Stimulated activated CD4-positive, alpha-beta T cell treated with anti-CD3 and anti-CD28 coated beads, Interleukin-12 subunit alpha, Interleukin-12 subunit beta, amount 100 ng/mL, for 4 hours (primary cell): Measurements from ENCODE around the gene ZNF605.
"Not testable (repeated sequence)": the region's sequence is repeated elsewhere in the genome, so short reads cannot be mapped to it uniquely, and the experiment has no call there.

Experiments
- DNase-seq: peaks from one replicate; pipeline ENCODE4 v3.0.0-alpha.2; 2020

Gene ZNF605

GRCh38 chr12:132956011-132956788 lies at the start of gene ZNF605:
ZNF605 (minus strand) TSS chr12:132956306; CDS start chr12:132945635, 10,671 bp downstream.
- DNase-seq = peak; percentile 82

DNA sequence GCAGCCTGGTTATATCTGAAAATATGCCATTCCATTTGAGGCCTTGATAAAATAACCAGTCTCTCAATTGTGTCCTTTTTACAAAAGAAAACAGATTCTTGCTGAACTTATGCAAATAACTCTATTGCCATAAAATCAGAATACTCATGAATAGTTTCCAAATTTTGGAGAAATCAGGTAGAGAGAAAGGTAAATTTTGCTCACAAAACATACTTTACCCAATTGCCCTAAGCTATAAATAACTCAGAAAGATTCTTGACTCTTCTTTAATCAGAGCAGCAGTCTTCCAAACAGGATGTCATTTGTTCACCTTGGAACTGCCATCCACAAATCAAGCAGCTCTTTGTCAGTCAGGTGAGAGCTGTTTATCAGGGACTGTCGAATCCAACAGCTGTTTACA lies 42.6 kb upstream of the ZNF605 start:
- DNase-seq = no peak

DNA sequence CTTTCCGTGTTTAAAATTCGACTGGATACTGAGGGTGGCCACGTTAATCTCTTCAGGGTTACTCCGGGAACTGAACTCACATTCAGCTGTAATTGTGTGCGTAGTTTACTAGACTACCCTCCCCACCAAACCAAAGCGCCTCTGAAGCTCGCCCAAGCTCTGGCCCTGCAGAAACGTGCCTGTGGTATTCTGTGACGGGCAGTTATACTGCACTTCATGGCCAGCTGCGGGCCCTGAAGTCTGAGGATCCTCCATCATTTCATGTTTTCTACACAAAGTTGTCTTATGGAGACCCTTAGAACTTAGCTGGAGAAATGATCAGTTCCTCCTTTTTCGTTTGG lies 30.7 kb upstream of the ZNF605 start:
- no peak for DNase-seq

DNA sequence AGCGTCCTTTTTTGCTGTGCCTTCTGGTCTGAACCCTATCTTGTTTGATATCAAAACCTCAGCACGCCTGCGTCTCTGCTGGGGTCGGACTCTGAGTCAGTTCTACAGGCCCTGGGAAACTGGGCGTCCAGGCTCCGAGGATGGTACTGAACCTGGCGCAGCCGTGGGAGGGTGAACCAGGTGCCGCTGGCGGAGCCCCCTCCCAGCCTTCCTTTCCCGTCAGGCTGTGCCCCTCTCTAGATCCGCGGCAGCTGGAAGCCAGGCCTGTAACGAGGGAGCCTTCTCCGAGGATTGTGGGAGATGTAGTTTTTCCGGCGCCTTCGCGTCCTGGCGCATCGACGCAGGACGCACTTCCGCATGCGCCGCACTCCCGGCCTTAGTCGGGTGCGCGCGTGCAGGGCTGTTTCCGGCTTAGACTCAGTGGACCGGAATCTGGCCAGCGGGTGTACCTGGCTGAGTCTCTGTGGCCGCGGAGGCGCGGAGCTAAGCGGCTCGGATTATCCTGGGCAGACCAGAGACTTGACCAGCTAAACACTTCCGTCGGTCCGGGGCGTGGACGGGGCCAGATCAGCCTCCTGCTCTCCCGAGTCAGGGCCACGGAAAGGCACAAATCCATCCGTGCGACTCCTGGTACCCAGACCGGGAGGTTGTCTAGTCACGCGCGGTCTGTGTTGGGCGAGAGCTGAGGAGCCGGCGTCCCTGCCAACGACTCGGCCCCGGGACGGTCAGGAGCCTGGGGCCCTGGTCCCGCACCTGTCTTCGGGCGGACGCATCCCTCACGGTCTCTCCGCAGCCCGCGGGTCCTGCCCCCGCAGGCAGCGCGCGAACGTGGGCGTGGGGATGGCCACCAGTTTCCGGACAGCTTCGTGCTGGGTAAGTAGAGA lies 30.1 kb upstream of the ZNF605 start, which contains the start of gene ZNF26:
Gene ZNF26, plus strand, starts transcription at position 367 of the 884 bp plus-strand sequence. Its CDS starts 474 bp downstream, at position 841.
- peak; percentile 79 for DNase-seq

DNA sequence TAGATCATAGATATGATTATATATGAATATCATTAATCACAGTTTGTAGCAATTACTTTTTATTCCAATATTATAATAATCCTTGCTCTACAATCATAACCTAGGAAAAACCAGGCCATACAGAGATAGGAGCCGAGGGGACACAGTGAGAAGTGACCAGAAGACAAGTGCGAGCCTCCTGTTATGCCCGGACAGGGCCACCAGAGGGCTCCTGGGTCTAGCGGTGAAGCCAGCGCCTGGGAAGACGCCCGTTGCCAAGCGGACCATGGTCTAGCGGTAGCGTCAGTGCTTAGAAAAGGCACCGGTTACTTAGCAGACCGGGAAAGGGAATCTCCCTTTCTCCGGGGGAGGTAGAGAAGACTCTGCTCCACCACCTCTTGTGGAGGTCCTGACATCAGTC lies 20.8 kb upstream of the ZNF605 start:
- peak; percentile 39 for DNase-seq

DNA sequence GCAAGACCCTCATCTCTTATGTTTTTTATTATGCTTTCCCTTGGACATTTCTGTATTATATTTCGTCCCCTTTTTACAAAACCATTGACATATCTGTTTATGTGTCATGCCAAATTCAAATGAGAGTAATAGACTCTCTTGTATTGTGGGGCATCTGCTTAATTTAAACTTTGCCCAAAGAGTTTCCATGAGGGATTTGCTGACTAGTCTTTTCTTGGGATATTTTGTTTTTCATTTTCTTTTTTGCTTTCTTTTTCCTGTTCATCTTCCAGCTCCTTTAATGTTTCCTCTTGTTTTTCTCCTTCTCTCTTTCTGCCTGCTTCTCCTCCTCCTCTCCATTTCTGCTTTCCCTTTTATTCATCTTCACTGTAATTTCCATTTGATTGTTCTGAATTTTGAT lies 16.3 kb upstream of the ZNF605 start:
- no peak for DNase-seq

GRCh38 chr12:132967736-132968135 lies 11.6 kb upstream of the ZNF605 start:
- DNase-seq = no peak

GRCh38 chr12:132966676-132967415 lies 10.7 kb upstream of the ZNF605 start:
- DNase-seq = no peak

DNA sequence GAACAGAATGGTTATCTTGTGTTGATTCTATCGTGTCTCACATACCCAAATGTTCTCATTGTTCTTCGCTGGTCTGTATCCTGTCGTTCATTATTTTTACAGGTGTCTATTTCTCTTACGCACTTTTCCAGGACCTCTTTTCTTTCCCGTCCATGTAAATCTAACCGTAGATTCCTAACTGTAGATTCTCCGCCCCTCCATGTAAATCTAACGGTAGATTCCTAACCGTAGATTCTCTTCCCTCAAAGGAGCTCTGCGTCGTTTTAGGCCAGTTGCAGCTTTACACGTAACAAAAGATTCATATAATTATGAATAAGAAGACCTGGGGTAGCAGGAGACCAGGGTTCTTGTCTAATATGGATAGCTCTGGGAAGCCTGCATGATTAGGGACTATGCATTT lies 9.7 kb upstream of the ZNF605 start:
- no peak for DNase-seq

DNA sequence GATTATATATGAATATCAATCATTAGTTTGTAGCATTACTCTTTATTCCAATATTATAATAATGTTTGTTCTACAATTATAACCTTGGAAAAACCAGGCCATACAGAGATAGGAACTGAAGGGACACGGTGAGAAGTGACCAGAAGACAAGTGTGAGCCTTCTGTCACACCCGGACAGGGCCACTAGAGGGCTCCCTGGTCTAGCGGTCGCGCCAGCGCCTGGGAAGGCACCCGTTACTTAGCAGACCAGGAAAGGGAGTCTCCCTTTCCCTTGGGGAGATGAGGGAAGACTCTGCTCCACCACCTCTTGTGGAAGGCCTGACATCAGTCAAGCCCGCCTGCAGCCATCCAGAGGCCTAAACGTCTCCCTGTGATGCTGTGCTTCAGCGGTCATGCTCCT lies 7.8 kb upstream of the ZNF605 start:
- not testable (repeated sequence) for DNase-seq

DNA sequence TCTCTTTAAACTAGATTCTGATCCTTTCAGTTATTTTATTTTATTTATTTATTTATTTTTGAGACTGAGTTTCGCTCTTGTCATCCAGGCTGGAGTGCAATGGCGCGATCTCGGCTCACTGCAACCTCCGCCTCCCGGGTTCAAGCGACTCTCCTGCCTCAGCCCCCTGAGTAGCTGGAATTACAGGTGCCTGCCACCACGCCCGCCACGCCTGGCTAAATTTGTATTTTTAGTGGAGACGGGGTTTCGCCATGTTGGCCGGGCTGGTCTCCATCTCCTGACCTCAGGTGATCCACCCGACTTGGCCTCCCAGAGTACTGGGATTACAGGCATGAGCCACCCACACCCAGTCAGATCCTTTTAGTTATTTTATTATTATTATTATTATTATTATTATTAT lies 5.7 kb upstream of the ZNF605 start:
- not testable (repeated sequence) for DNase-seq

DNA sequence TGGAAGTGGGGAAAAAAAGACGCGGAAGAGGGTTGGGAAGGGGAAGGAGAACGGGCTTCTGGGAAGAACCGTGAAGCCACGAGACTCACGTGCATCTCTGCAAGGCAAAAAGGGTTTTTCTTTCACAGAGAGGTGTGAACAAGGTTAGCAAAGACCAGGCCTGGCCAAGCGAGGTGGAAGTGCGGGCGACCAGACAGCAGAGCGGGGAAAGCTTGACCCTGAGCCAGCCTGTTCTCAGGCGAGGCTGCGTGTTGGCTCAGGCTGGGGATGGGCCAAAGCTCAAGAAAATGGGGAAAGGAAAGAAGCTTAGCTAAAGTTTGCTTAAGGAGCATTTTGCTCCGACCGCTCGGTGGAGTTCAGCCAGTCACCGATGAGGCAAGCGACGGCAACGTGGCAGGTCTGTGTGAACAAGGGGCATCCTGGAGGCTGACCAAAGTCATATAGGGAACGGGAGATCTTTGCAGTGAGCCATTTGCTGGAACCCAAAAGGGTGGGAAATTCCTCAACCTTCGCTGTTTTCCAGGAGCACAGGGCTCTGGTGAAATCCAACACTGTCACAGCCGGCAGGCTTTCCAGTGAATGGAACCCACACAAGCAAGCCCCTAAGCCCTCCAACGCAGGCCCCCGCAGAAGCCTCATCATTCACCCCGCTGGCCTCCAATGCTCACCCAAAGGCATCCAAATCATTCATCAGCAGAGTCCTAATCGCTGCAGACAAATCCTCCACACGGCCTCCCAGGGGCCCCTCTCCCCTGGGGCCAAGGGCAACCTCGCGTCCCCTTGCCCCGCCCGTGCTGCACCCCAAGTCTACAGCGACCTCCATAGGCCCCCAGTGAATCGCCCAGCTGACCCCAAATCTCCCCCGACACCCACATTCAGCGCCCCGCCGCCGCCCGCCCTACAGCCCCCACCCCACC lies 754 bp downstream of the ZNF605 start:
- no peak for DNase-seq

GRCh38 chr12:132954471-132955048 lies 1.5 kb downstream of the ZNF605 start:
- DNase-seq = no peak

DNA sequence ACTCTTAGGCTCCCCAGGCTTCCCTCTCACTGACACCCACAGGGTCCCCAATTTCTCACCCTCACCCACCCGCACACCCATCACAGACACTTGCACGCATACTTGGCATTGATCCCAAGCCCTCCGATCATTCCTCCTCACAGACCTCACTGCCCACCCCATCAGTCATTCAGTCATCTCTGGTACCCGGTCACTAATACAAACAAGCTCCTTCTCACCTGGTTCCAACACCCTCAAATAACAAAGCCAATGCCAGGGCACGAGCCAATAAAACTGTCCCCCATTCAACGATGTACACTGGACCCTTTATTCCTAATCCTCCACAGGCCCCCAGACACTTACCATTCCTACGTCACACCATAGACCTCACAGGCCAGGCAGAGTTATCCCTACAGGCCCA lies 2.3 kb downstream of the ZNF605 start:
- DNase-seq = no peak

GRCh38 chr12:132953163-132953425 lies 3.0 kb downstream of the ZNF605 start:
- DNase-seq = no peak

DNA sequence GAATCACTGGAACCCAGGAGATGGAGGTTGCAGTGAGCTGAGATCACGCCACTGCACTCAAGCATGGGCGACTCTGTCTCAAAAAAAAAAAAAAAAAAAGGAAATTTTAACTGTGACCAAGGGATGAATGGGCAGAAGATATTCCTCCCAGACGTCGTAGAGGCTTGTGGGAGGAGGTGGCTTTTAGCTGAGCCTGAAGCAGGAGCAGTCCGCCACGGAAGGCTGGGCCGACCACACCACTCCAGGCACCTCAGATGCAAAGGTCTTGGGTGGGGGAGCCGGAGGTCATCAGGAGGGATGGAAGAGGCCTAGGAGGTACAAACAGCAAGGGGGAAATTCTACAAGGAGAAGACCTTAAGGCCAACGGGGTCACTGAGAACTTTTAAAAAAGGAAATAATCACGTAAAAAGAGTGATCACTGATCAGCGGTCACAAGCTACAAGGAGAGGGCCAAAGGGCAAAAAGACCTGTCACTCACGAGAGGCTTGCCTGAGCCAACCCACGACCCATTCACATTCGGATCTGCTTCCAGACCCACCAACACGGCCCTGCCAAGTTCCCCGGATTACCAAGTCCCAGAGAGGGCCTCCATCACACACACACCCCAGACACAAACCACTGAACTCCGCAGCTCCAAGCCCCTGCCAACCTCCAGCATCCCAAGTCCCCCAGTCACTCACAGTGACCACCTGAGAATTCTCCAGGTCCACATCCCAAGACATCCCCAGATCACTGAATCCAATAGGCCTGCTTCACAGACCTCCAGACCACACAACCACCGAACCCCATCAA lies 3.5 kb downstream of the ZNF605 start:
- DNase-seq = no peak

GRCh38 chr12:132951649-132952048 lies 4.5 kb downstream of the ZNF605 start:
- no peak for DNase-seq

DNA sequence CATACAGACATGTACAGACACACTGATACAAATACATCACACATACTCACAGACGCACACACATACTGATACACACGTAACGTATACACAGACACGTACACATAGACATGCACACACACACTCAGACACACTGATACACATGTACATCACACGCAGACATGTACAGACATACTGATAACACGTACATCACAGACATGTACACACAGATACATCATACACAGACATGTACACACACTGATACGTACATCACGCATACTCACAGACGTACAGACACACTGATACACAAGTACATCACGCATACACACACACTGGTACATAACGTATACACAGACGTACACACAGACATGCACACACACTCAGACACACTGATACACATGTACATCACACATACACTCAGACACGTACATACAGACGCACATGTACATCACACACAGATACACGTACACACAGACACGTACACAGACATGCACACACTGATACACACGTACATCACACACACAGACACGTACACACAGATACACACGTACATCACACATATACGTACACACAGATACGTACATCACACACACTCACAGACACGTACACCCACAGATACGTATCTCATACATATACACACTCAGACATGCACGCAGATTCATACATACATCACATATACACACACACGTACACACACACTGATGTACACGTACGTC lies 5.1 kb downstream of the ZNF605 start:
- no peak for DNase-seq

- no peak for DNase-seq
These were observed 5.9 kb downstream of the ZNF605 start for GRCh38 chr12:132949936-132950837.
